Cardiac muscle cell (in vitro differentiated cells and primary cell): ENCODE results near the gene GALNT2. TPM values are rescaled to one million over a fixed set of nuclear protein-coding genes. Genes with fewer than 3 reads are reported as not detected.

Experiments used
- DNase-seq, 2 donors: peaks; one replicate each; pipeline versions ENCODE4 v3.0.0 to v3.0.0-alpha.2; 2010 to 2017; ENCODE audit warnings: low read depth in 1 of 2, low spot score in 1 of 2
- H3K27ac ChIP-seq: fragments of 200-600 bp; sonication (generic); 2 replicates; pipeline ENCODE4 v1.5.1; 2016
- H3K27me3 ChIP-seq: fragments of 200-600 bp; sonication (generic); 2 replicates; pipeline ENCODE4 v1.6.0; 2016; ENCODE audit warnings: control low read depth
- H3K36me3 ChIP-seq: fragments of 200-600 bp; sonication (generic); 2 replicates; pipeline ENCODE4 v1.5.1; 2016; ENCODE audit warnings: control low read depth
- H3K4me1 ChIP-seq: fragments of 200-600 bp; sonication (generic); 2 replicates; pipeline ENCODE4 v1.8.1; 2017; ENCODE audit warnings: low read depth, mild to moderate bottlenecking, mixed run types
- H3K4me3 ChIP-seq: fragments of 200-600 bp; sonication (generic); 2 replicates; pipeline ENCODE4 v1.5.1; 2016; ENCODE audit warnings: mild to moderate bottlenecking
- H3K9me3 ChIP-seq: fragments of 200-600 bp; sonication (generic); 2 replicates; pipeline ENCODE4 v1.5.1; 2017; ENCODE audit warnings: low read depth, mild to moderate bottlenecking, control low read depth
- polyA plus RNA-seq: library from polyadenylated mRNA; unstranded; fragments of >200 nt; fragmentation: Nextera tagmentation; extraction: Ambion mirVana; gene quantifications from 2 replicates; pipeline ENCODE4 v1.2.1, GENCODE V29; 2016
- total RNA-seq: library from RNA; depleted of rRNA; stranded (reverse); fragments of >200 nt; gene quantifications from 2 replicates; pipeline ENCODE4 v1.2.3, GENCODE V29; 2016
- TF ChIP-seq, protein P1 (sequence below): IDR thresholded peaks from 2 replicates; pipeline ENCODE4 v1.5.1; 2012; ENCODE audit warnings: low read depth, mild to moderate bottlenecking, low read length

Gene GALNT2
- total and polyA plus RNA-seq, 2 experiments from 2014 or later = 71.4 to 92.1 TPM

DNA sequence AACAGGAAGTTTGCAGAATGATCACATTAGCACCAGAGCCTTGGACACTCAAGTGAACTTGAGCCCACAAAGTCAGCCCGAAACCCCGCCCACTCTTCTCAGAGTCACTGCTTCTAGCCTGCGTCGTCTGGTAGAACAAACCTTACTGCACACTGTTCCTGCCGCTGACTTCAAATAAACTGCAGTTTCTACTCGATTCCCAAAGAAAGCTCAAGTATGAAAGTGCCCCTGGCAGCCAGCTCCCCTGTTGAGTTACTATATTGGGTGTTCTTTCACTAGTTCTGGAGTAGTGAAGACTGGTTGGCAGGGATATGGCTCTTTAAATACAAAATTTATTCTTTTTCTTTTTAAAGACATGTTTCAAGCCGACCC lies 164.7 kb downstream of the GALNT2 start:
- Histone ChIP-seq H3K9me3 (no peaks in the 10 kb centered on the region), H3K36me3 (no peaks in the 10 kb centered on the region), H3K27ac (no peak overlapping the region), H3K4me1 (peaks cover 26% of the 10 kb centered on the region), H3K4me3 (no peak overlapping the region), H3K27me3 (no peaks in the 10 kb centered on the region)
- TF ChIP-seq, protein P1, sequence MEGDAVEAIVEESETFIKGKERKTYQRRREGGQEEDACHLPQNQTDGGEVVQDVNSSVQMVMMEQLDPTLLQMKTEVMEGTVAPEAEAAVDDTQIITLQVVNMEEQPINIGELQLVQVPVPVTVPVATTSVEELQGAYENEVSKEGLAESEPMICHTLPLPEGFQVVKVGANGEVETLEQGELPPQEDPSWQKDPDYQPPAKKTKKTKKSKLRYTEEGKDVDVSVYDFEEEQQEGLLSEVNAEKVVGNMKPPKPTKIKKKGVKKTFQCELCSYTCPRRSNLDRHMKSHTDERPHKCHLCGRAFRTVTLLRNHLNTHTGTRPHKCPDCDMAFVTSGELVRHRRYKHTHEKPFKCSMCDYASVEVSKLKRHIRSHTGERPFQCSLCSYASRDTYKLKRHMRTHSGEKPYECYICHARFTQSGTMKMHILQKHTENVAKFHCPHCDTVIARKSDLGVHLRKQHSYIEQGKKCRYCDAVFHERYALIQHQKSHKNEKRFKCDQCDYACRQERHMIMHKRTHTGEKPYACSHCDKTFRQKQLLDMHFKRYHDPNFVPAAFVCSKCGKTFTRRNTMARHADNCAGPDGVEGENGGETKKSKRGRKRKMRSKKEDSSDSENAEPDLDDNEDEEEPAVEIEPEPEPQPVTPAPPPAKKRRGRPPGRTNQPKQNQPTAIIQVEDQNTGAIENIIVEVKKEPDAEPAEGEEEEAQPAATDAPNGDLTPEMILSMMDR = no peak
- DNase-seq = peak; percentile 53 to 85

DNA sequence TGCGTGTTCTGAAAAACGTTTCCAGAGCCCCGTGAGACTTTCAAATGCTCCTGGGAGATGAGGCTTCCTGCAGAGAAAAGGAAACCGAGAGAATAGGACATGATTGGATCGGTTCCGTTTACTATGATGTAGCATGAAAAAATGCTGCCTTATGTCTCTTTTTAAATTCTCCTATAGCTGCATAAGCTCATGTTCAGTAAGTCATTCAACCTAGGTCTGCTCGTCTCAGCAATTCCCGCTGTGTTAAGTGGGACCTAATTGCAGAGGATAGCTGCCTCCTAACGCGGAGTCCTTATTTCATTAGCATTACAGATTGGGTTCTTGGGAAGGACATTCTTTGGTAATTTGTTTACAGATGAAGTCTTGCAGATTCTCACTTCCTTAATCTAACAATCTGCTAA lies 165.3 kb downstream of the GALNT2 start:
- Histone ChIP-seq H3K4me1 (peaks cover 32% of the 10 kb centered on the region), H3K27me3 (no peaks in the 10 kb centered on the region), H3K9me3 (no peaks in the 10 kb centered on the region), H3K4me3 (no peak overlapping the region), H3K36me3 (no peaks in the 10 kb centered on the region), H3K27ac (no peak overlapping the region)
- TF ChIP-seq, protein P1 = no peak
- peak in 1 of 2 donors; percentile 54 for DNase-seq

DNA sequence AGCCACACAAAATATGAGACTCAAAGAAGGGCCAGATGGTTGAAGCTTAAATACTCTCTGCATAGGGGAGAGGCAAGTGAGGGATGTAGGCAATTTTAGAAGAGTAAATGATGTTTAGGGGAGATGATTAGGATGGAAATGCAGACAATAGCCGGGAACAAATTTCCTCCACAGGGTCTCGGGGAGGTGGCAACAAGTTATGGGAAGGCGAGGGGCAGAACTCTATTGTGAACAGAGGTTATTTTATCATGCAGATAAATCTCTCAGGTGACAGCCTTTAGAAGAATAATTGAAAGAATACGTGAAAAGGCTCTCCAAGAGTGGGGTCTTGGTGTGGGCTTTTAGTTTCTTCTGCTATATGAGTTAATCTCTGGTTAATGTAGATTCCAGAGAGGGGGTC lies 166.7 kb downstream of the GALNT2 start:
- Histone ChIP-seq H3K27ac (no peak overlapping the region), H3K9me3 (no peaks in the 10 kb centered on the region), H3K4me1 (peaks cover 34% of the 10 kb centered on the region), H3K36me3 (no peaks in the 10 kb centered on the region), H3K27me3 (no peaks in the 10 kb centered on the region), H3K4me3 (no peak overlapping the region)
- no peak for DNase-seq
- TF ChIP-seq, protein P1 = no peak

DNA sequence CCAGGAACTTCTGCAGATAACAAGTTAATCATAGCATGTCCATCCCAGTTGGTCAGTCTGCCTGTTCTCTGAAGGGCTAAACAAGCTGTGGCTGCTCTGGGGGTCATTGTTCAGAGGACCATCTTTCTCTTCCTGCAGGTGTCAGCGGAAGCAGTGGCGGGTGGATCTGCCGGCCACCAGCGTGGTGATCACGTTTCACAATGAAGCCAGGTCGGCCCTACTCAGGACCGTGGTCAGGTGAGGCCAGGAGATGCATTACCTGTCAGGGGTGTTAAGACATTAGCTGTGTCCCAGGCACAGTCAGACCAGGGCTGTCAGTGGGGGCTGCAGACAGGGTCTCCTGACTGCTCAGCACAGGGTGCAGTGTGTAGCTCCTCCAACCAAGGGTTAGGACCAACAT lies 168.8 kb downstream of the GALNT2 start:
- H3K27me3 ChIP-seq = no peaks in the 10 kb centered on the region
- no peak for DNase-seq
- no peaks in the 10 kb centered on the region for H3K9me3 ChIP-seq
- TF ChIP-seq, protein P1 = no peak
- no peaks in the 10 kb centered on the region for H3K36me3 ChIP-seq
- no peak overlapping the region for H3K27ac ChIP-seq
- no peak overlapping the region for H3K4me3 ChIP-seq
- peaks cover 26% of the 10 kb centered on the region for H3K4me1 ChIP-seq

DNA sequence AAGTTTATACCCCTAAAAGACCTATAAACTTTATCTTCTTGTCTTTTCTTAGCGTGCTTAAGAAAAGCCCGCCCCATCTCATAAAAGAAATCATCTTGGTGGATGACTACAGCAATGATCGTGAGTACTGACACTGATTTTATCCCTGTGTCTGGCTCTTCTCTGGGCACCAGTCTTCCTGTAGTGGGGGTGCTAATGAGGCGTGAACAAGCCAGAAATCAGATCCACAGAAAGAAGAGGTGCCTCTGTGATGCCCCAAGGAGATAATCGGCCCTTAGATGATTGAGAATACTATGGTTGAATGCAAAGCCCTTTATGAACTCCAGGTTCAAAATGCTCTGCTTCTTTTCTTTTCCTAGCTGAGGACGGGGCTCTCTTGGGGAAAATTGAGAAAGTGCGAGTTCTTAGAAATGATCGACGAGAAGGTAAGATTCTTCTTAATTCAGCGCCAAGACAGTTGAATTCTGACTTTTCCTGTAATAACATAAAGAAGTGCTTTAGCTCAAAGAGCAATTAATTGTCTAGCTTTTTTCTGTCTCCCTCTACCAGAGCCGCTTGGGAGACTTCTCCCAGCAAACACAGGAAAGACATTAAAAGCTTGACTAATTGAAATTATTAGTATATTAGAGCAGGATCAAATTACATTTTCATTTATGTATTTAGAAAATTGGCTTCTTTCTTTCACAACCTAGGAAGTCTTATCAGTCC lies 169.4 kb downstream of the GALNT2 start:
- Histone ChIP-seq H3K27ac (no peak overlapping the region), H3K27me3 (no peaks in the 10 kb centered on the region)
- no peak for DNase-seq

More for the DNA sequence above, 169.4 kb downstream of the GALNT2 start:
- TF ChIP-seq, protein P1 = no peak
- Histone ChIP-seq H3K36me3 (no peaks in the 10 kb centered on the region), H3K9me3 (no peaks in the 10 kb centered on the region), H3K4me1 (peaks cover 20% of the 10 kb centered on the region), H3K4me3 (no peak overlapping the region)
